Measurements from ENCODE around the gene UBC. TPM values are rescaled to one million over a fixed set of nuclear protein-coding genes. Genes with fewer than 3 reads are reported as not detected.
A peak's percentile ranks its signal among the peaks of the same experiment; 100 is the strongest.
"Not testable (repeated sequence)": the region's sequence is repeated elsewhere in the genome, so short reads cannot be mapped to it uniquely, and the experiment has no call there.

The UBC gene
- total RNA-seq, 1 donor from 2014 or later, result 2,671 TPM

- H3K4me1 ChIP-seq, result peaks cover 73% of the 10 kb centered on the region
- H3K27ac ChIP-seq, result peak overlapping the region; percentile 100
- no peaks in the 10 kb centered on the region for H3K9me3 ChIP-seq
- H3K4me3 ChIP-seq, result peak overlapping the region; percentile 78 to 98
- TF ChIP-seq POLR2A (IDR thresholded peaks at IDR 0.05), result peak in 1 of 2 donors; percentile 77
- peak in 1 of 3 experiments; percentile 20 for TF ChIP-seq CTCF (IDR thresholded peaks at IDR 0.05)
- TF ChIP-seq POLR2AphosphoS5 (IDR thresholded peaks at IDR 0.05; ENCODE audit: insufficient read depth in 1 of 2, low read depth in 1 of 2), result peak; percentile 97 to 98
- peaks cover 0 to 13% of the 10 kb centered on the region in 2 donors for H3K36me3 ChIP-seq
- no peaks in the 10 kb centered on the region for H3K27me3 ChIP-seq
- peak; percentile 99 to 100 for DNase-seq (ENCODE audit: extremely low spot score in 2 of 2)
- intact Hi-C loops (cut with DNase I), result no loop called here
Observed at GRCh38 chr12:124917135-124917840, 2.8 kb upstream of the UBC start.

DNA sequence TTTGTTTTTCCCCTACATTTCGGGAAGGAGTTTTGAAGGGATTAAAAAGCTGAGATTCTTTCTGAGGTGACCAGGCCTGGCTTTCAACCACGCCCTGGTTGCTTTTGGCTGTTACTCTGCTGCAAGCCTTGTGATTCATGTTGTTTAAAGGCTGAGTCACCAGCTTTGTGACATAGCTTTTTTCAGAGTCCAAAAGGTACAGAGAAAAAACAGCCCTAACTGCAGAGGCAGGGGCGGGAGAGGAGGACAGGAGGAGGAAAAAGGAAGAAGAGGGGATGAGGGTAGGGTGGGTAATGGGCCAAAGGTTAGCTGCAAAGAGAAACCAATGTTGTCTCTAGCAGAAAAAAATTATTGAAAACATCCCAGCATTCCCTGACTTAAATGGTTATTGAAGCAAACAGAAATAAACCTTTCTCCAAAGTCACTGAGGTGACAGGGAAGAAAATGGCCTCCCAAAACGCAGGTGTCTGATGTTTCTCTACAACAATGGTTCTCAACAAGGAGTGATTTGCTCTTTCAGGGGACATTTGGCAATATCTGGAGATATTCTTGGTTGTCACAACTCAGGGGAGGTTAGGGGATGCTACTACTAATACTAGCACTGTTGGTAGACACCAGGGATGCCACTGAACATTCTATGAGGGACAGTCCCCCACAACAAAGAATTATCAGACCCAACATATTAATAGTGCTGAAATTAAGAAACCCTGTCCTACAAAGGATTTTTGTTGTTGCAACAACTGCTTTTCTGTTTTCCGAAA is 2.1 kb upstream of the UBC start:
- H3K4me3 ChIP-seq, result peak overlapping the region; percentile 78 to 98
- H3K4me1 ChIP-seq, result peaks cover 67% of the 10 kb centered on the region
- H3K27me3 ChIP-seq, result no peaks in the 10 kb centered on the region
- H3K9me3 ChIP-seq, result no peaks in the 10 kb centered on the region
- TF ChIP-seq POLR2AphosphoS5 (IDR thresholded peaks at IDR 0.05; ENCODE audit: insufficient read depth in 1 of 2, low read depth in 1 of 2) (peak in 1 of 2 donors; percentile 99), CTCF (IDR thresholded peaks at IDR 0.05) (no peak), POLR2A (IDR thresholded peaks at IDR 0.05) (peak; percentile 10 to 59)
- peak overlapping the region; percentile 100 for H3K27ac ChIP-seq
- H3K36me3 ChIP-seq, result peaks cover 0 to 16% of the 10 kb centered on the region in 2 donors
- peak in 1 of 2 donors; percentile 94 for DNase-seq (ENCODE audit: extremely low spot score in 2 of 2)
- intact Hi-C loops (cut with DNase I), result no loop called here

GRCh38 chr12:124915239-124916236 is 1.1 kb upstream of the UBC start:
- TF ChIP-seq POLR2A (IDR thresholded peaks at IDR 0.05) (no peak), POLR2AphosphoS5 (IDR thresholded peaks at IDR 0.05; ENCODE audit: insufficient read depth in 1 of 2, low read depth in 1 of 2) (peak in 1 of 2 donors; percentile 56), CTCF (IDR thresholded peaks at IDR 0.05) (no peak)
- peak overlapping the region; percentile 78 to 98 for H3K4me3 ChIP-seq
- H3K36me3 ChIP-seq, result peaks cover 0 to 26% of the 10 kb centered on the region in 2 donors
- H3K9me3 ChIP-seq, result no peaks in the 10 kb centered on the region
- DNase-seq (ENCODE audit: extremely low spot score in 2 of 2), result no peak
- H3K4me1 ChIP-seq, result peaks cover 67% of the 10 kb centered on the region
- intact Hi-C loops (cut with DNase I), result no loop called here
- H3K27me3 ChIP-seq, result no peaks in the 10 kb centered on the region
- H3K27ac ChIP-seq, result peak overlapping the region; percentile 100

- Histone ChIP-seq H3K36me3 (peaks cover 0 to 26% of the 10 kb centered on the region in 2 donors), H3K9me3 (no peaks in the 10 kb centered on the region), H3K4me1 (peaks cover 64% of the 10 kb centered on the region), H3K4me3 (peak overlapping the region; percentile 78 to 98), H3K27me3 (no peaks in the 10 kb centered on the region), H3K27ac (peak overlapping the region; percentile 100)
- intact Hi-C loops (cut with DNase I), result no loop called here
- peak in 2 of 3 experiments; percentile 29 to 32 for TF ChIP-seq CTCF (IDR thresholded peaks at IDR 0.05)
- no peak for TF ChIP-seq POLR2A (IDR thresholded peaks at IDR 0.05)
- peak in 1 of 2 donors; percentile 46 for TF ChIP-seq POLR2AphosphoS5 (IDR thresholded peaks at IDR 0.05; ENCODE audit: insufficient read depth in 1 of 2, low read depth in 1 of 2)
- peak in 1 of 2 donors; percentile 94 for DNase-seq (ENCODE audit: extremely low spot score in 2 of 2)
Observed at GRCh38 chr12:124913474-124914391, 717 bp downstream of the UBC start.

DNA sequence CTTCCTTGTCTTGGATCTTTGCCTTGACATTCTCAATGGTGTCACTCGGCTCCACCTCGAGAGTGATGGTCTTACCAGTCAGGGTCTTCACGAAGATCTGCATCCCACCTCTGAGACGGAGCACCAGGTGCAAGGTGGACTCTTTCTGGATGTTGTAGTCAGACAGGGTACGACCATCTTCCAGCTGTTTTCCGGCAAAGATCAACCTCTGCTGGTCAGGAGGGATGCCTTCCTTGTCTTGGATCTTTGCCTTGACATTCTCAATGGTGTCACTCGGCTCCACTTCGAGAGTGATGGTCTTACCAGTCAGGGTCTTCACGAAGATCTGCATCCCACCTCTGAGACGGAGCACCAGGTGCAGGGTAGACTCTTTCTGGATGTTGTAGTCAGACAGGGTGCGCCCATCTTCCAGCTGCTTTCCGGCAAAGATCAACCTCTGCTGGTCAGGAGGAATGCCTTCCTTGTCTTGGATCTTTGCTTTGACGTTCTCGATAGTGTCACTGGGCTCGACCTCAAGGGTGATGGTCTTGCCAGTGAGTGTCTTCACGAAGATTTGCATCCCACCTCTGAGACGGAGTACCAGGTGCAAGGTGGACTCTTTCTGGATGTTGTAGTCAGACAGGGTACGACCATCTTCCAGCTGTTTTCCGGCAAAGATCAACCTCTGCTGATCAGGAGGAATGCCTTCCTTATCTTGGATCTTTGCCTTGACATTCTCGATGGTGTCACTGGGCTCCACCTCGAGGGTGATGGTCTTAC is 1.7 kb downstream of the UBC start:
- H3K27me3 ChIP-seq; DNase-seq (ENCODE audit: extremely low spot score in 2 of 2); intact Hi-C loops (cut with DNase I); H3K9me3 ChIP-seq: not testable (repeated sequence)
- Histone ChIP-seq H3K27ac (peak overlapping the region; percentile 100), H3K36me3 (peaks cover 0 to 26% of the 10 kb centered on the region in 2 donors), H3K4me3 (peak overlapping the region; percentile 78 to 98), H3K4me1 (peaks cover 54% of the 10 kb centered on the region)

DNA sequence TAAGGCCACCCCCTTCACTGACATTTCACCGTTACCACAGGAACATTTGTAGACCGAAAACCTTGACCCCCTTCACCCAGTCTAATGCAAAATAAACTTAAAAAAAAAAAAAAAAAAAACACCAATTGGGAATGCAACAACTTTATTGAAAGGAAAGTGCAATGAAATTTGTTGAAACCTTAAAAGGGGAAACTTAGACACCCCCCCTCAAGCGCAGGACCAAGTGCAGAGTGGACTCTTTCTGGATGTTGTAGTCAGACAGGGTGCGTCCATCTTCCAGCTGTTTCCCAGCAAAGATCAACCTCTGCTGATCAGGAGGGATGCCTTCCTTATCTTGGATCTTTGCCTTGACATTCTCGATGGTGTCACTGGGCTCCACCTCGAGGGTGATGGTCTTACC is 2.9 kb downstream of the UBC start:
- H3K9me3 ChIP-seq; DNase-seq (ENCODE audit: extremely low spot score in 2 of 2); intact Hi-C loops (cut with DNase I); H3K27me3 ChIP-seq: not testable (repeated sequence)
- Histone ChIP-seq H3K4me3 (peak overlapping the region; percentile 23 to 26), H3K4me1 (peaks cover 49% of the 10 kb centered on the region), H3K36me3 (peaks cover 0 to 26% of the 10 kb centered on the region in 2 donors), H3K27ac (peak overlapping the region; percentile 72)

All from vagina (tissue), 2 donors.